DMS114 treated with DMSO at 0.1 percent for 48 hours (cell line): ENCODE results near the gene SAMD4A.
"Not testable (repeated sequence)": the region's sequence is repeated elsewhere in the genome, so short reads cannot be mapped to it uniquely, and the experiment has no call there.

Source experiments
- DNase-seq: peaks from one replicate; lab custom pipeline; 2025; ENCODE audit not compliant: unreplicated experiment; lab: John Stamatoyannopoulos, UW

The SAMD4A gene

DNA sequence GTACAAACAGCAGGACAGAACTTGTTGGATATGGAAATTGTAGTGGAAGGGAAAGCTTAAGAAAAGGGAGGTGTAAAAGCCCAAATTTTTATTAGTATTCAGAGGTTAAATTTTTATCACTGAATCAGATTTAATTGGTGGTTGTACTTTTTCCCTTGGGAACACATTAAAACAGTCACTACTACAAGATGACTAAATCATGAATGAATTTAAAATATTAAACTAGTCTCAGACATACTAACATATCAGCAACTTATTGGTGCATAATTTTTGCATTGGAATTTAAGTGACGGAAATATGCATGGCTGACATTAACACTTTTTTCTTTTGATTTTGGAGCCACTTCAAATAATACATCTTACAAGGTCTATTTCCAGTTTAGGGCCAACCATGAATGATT, 27.6 kb downstream of the SAMD4A start:
- no peak for DNase-seq

- no peak for DNase-seq
Observed at GRCh38 chr14:54597795-54598443, 31.0 kb downstream of the SAMD4A start.

- DNase-seq, result no peak
Observed at GRCh38 chr14:54599966-54600716, 33.2 kb downstream of the SAMD4A start.

GRCh38 chr14:54600717-54601109, 33.8 kb downstream of the SAMD4A start:
- no peak for DNase-seq

- no peak for DNase-seq
Observed at GRCh38 chr14:54603362-54603761, 36.4 kb downstream of the SAMD4A start.

DNA sequence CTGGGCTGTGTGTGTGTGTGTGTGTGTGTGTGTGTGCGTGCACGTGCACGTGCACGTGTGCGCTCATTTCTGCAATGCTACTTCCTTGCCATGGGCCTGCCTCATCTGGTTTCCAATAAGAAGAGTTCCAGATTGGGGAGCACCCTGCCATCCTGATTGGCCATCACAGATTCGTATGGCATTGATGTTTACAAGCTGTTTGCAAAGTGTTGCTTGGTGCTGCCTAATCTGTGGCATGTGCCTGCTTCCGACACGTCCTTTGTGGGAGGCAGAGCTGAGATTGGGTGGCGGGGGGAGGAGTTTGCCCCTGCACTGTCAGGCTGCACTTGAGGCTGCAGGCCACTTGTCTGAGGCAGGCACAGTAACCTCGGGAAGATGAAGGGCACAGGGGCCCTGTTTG, 39.2 kb downstream of the SAMD4A start:
- no peak for DNase-seq

GRCh38 chr14:54606631-54607133, 39.8 kb downstream of the SAMD4A start:
- DNase-seq, result no peak

DNA sequence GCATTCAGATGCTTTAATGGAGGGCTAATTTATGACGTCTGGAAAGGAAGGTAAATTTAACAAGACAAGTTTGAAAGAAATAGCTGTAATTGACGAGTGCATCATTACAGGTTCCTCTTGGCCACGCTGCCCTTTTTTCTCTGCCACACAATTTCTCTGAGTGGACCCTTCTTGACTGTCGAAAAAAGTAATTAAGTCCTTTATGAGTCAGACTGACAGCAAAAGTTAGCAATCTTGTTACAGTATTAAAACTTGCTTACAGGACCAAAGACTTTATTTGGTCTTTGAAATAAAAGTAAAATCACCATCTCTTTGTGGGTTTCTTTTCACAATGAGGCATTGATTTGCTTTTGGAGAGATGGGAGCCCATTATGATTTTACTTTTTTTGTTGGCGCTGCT, 42.6 kb downstream of the SAMD4A start:
- DNase-seq, result no peak

GRCh38 chr14:54610051-54610977, 43.4 kb downstream of the SAMD4A start:
- no peak for DNase-seq

- DNase-seq, result no peak
Observed at GRCh38 chr14:54614296-54614695, 47.4 kb downstream of the SAMD4A start.

DNA sequence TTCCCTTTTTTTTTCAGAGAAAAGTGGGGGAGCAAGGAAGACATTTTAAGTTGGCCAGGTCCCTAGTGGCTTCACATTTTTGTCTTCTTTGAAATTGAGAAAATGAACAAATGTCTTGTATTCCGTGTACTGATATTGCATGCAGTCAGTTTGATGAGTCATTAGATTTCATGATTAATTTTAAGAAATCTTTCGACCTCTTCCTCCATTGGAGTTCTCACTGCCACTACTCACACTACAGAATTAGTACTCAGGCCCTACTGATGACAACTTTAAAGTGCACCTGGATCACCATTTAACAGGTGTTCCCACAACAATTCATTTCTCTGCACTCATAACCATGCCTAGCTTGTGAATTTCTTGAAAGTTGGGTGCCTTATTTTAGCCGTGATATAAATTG, 50.5 kb downstream of the SAMD4A start:
- no peak for DNase-seq

- DNase-seq, result no peak
Observed at GRCh38 chr14:54621686-54622085, 54.8 kb downstream of the SAMD4A start.

DNA sequence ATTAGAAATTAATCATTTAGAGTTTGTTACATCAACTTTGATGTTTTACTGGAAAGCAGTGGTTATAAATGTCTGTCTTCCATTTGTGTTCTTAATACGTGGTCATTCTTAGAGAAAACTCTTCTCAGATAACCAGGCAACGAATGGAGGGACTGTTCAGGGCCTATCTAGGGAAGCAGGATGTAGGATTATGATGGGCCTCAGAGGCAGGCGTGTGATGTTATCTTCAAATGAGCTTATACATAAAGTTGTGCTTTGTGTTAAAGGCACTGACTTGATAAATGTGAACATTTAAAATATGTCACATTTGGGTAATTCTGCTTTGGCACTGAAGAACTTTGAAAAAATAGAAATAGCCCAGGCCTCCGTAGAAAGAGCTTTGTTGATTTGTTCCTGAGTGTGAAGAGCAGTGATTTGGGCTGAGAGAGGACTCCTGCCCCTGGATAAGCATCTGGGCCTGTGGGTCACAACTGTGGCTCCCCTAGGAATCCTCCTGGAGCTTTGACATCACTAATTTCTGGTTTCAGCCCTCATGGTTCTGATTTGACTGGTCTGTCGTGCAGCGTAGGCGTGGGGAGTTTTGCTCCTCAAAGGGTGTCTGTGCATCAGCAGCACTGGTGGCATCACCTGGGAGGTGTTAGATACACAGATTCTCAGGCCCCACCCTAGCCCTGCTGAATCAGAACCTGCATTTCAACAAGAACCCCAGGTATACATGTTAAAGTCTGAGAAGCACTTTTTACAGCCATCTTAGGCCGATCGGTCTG, 55.4 kb downstream of the SAMD4A start:
- DNase-seq, result no peak

- no peak for DNase-seq
Observed at GRCh38 chr14:54623279-54624004, 56.5 kb downstream of the SAMD4A start.

GRCh38 chr14:54624005-54624358, 57.1 kb downstream of the SAMD4A start:
- not testable (repeated sequence) for DNase-seq

- no peak for DNase-seq
Observed at GRCh38 chr14:54625112-54625511, 58.2 kb downstream of the SAMD4A start.

GRCh38 chr14:54627219-54627539, 60.3 kb downstream of the SAMD4A start:
- DNase-seq, result no peak

DNA sequence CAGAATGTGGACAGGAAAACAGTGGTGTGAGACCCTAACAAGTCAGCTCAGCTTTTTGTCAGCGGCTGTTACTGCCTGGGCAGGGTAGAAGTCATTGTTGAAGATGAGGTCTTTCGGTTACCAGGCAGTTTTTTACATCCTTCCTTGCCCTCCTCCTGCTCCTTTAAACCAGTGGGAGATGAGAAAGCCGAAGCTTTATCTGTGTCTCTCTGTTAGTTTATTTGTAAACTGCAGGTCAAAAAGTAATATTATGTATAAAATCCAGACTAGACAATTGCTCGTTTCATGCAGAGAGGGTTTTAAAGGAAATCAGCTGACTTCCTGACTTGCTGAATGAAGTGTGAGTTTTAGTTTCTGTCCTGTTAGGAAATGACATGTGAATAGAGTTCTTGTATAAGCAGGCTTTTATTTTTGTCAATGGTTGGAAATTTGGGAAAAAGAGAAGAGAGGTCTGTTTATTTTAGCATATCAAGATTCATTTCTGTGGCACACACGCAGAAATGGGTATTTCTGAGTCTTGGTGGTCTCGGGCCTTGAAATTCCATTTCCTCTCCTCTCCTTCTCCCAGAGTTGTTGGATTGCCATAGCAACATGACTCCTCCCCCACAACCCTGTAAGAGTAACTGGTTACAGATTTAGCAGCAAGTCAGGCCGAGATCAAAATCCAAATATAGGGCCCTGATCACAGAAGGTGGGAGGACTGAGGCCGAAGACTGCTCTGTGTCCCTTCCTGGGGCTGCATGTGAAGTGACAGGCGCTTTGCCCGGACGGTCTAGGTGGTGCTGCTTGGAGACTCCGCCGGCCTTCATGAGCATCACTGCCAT, 60.8 kb downstream of the SAMD4A start:
- no peak for DNase-seq

DNA sequence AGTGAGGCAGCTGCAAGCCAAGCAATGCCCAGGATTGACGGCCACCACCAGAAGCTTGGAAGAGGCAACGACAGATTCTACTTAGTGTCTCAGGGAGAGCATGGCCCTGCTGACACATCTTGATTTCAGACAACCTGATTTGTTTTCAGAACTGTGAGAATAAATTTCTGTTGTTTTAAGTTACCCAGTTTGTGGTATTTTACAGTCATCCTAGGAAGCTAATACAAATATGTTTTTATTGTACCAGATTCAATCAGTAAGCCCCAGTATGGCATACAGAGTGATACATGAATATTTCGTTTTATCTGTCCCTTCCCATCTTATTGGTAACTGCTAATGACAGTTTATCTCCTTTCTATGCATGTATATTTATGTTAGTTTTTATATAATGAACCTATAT, 62.3 kb downstream of the SAMD4A start:
- DNase-seq, result no peak
